ENCODE results near the gene NPC1.

GRCh38 chr18:23573020-23573419 lies 13.3 kb downstream of the NPC1 start:
- TF ChIP-seq CTCF (IDR thresholded peaks at IDR 0.05): no peak
- no peak for TF ChIP-seq POLR2A (IDR thresholded peaks at IDR 0.05)
